OCI-LY3 (cell line): ENCODE data around the gene CBLIF.

ENCODE experiments used
- CTCF ChIP-seq: fragments of 200-600, 300-600 bp; sonication (generic); IDR thresholded peaks from 2 replicates; pipeline ENCODE4 v1.5.1; 2014; ENCODE audit warnings: antibody characterized with exemption, low read length, low read depth
- EZH2phosphoT487 ChIP-seq: fragments of 200-600 bp; shearing (Covaris generic); IDR thresholded peaks from 2 replicates; pipeline ENCODE4 v1.6.1; 2018; ENCODE audit warnings: antibody characterized with exemption, mixed run types, low read depth

DNA sequence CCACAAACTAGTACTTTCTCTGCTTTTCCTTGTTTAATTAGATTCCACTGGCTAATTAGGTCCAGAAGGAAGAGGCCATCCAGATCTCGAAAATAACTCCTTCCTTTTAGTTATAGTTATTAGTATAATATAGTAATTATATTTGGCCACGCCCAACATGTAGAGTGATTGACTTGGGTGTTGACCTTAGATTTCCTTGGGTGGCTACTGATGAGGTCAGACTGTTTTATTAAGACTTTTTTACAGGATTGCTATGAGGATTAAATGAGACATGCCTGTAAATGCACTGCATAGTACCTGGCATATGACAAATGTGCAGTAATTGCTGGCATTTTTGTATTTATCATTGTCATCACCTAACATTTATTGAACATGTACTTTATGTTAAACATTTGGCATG lies 63.2 kb downstream of the CBLIF start:
- TF ChIP-seq CTCF = no peak
- TF ChIP-seq EZH2phosphoT487 = no peak
